ENCODE measurements around the gene JUNB.

The JUNB gene

DNA sequence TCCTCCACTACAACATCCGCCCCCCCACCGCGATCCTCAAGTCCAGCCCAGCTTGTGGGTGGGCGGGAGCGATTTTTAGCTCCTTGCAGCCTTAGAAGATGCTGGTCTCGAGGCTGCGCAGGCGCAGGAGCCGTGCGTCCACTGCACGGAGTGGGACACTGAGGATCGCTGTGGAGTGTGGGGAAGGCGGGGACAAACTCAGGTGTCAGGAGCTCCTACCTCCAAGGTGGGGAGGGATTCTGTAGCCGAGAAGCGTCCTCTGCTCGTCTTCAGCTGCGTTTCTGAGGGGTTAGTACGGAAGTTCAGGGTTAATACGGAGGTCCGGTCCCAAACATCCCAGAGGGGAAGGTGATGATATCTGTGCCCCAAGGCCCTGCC, 43.3 kb downstream of the JUNB start, which contains the start of gene RTBDN:
RTBDN (minus strand) TSS at position 14 of the 378 bp plus-strand sequence. CDS start 4,600 bp downstream, outside the sequence.
- intact Hi-C loops (cut with DNase I): no loop called here
- DNase-seq: no peak

DNA sequence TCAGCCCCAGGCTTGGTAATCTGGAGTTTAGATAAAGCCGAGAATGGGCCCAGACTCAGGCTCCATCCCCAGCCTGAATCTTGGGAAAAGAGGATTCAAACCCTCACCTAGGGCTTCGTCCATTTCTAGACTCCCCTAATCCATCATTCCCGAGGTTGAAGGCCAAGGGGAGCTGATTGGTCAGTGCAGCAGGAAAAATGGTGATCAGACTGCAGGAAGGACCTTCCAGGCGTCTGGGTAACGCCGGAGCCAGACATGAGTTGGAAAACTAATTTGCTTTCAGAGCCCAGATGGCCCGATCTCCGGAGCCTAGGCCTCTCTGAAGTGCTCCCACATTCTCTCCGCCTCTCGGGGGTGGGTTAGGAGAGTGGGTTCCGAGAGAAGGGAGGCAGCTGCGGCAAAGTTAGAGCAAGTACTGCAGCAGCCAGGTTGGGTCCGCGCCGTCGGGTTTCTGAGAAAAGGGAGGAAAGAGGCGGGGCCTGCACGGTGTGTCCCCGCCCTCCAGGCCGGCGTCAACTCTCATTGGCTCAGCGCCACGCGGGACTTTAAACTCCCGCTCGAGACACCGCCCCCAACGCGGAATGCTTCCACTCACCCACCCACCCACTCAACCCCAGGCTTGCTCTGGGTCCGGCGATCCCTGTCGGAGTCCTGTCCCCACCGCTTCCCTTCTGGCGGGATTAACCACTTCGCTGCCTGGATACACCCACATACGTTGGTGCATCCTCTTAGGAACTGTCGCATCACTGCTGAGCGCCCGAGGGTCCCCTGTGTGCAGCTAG, 43.9 kb downstream of the JUNB start:
- intact Hi-C loops (cut with DNase I): no loop called here
- DNase-seq: peak in 16 of 42 donors; percentile 17 to 59 (median 29)

DNA sequence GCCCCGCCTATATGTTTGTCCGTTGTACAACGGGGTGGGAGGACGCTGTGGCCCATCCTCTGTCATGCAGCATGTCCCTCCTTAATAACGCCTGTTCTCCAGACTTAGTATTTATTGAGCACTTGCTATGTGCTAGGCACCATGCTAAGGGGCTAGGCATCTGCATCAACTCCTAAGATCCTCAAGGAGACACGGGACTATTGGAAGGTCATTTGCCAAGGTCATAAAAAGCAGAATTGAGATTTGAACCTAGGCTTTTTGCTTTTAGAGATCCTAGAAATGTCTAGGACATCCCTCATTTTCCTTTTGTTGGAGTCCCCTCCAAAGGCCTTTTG, 45.2 kb downstream of the JUNB start:
- intact Hi-C loops (cut with DNase I): no loop called here
- no peak for DNase-seq

DNA sequence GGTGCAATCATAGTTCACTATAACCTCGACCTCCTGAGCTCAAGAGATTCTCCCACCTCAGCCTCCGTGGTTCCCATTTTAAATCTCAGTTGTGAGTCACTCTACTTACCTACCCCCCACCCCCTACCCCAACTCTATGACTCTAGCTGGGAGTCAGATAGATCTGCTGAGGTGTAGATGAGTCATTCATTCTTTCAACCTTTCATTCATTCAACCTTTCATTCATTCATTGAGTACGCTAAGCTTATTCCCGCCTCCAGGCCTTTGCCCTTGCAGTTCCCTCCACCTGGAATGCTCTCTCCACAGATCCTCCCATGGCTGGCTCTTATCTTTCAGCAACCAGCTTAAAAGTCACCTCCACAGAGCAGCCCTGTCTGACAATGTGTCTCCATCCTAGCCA, 45.9 kb downstream of the JUNB start:
- peak in 15 of 42 donors; percentile 2 to 70 (median 32) for DNase-seq

DNA sequence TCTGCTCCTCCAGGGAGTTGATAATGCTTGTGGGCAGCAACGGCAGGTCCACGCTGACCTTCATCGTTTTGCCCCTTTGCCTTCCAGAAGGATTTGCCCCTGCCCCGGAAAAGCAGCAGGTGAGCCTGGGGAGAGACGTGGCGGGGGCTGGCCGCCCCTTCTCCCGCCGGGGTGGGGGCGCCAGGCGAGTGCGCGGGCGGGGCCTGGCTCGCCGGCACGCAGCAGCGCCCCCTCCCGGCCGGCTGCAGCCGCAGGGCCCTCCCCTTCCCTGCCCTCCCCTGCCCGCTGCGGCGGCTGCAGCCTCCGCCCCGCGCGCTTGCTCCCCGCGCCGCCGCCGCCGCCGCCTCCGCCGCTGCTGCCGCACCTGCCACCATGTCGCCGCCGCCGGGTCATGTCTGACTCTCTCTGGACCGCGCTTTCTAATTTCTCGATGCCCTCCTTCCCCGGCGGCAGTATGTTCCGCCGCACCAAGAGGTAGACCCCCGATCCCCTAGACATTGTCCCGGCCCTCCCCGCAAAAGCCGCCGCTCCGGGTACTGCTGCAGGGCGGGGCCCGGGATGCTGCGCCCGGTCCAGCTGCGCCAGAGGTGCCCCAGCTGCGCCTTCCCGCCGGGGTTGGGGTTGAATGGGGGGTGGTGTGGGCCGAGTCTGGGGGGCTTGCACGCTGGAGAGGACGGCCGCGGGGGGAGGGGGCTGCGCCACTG, 47.0 kb downstream of the JUNB start, which contains the start of gene MAST1:
MAST1 (plus strand) TSS at position 334 of the 704 bp plus-strand sequence; CDS start at position 392, 58 bp downstream.
- DNase-seq: peak in 37 of 42 donors; percentile 26 to 78 (median 58)
- intact Hi-C loops (cut with DNase I): no loop called here

More for the DNA sequence above, 45.9 kb downstream of the JUNB start:
- intact Hi-C loops (cut with DNase I): no loop called here

DNA sequence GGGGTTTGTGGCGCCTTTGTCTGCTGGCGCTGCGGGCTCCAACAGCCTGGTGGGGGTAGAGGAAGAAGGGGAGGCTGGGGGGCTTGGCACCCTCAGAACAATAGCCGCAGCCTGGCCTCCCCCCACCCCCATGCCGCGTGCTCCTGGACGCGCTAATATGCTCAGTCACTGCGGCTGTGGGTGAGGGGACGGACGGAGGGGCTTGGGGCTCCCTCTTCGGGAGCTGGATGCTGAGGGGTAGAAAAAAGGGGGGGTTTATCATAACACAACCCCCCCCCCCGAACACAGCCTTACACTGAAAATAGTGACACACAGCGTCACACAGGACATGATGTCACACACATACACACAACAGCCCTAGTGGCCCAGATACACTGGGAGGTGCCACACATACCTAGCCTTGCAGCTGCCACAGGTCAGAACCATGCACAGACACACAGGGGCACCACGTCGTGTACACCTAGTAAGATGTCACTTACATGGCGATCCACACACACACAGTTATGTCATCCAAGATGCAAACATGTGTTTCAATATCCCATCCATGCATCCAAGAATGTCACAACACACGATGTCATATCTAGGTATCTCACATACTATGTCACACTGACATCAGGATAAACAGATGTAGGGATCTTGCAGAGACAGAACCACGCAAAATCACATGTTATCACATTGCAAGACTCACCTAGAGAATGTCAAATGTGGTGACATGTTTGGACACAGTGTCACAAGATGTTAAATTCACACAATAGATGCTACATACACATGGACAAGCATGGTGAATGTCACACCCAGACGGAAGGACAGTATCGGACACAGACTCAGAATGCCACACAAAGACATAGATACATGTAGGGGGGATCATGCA, 47.8 kb downstream of the JUNB start:
- intact Hi-C loops (cut with DNase I): no loop called here
- DNase-seq: no peak

DNA sequence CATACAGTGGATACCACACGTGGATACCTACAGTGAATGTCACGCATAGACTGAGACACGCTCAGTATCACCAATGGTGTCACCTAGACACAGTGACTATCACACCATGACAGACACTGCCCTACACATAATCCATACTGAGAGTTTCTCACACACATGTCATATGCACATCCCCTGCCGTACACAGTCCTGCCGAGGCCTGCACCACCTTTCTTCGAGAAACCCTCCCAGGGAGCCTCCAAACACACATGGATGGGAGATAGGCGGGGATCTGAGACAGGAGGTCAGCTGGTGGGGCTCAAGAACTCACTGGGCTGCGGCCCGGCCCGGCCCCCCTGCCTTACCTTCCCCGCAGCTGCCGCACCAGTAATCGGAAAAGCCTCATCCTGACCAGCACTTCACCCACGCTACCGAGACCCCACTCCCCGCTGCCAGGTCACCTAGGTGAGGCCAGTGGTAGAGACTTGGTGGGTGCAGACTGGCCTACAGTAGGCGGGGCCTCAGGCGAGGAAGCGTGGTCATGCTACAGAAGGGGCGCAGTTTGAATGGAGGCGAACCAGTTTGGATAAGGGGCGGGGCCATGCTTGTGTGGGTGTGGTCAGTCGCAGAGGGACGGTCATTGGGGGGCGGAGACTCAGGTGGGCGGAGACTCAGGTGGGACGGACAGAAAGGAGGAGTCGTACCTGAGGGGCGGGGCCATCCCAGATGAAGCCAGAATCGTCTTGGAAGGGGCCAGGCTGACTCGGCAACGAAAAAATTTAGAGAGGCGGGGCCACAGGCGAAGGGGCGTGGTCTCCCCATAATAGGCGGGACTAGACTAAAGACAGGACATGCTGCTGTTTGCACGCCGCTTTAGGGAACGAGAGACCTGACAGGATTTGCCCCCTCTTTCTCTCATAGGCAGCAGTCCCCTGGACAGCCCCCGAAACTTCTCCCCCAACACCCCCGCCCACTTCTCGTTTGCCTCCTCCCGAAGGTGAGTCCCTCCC, 49.1 kb downstream of the JUNB start:
- peak in 29 of 42 donors; percentile 11 to 64 (median 39) for DNase-seq
- intact Hi-C loops (cut with DNase I): no loop called here

DNA sequence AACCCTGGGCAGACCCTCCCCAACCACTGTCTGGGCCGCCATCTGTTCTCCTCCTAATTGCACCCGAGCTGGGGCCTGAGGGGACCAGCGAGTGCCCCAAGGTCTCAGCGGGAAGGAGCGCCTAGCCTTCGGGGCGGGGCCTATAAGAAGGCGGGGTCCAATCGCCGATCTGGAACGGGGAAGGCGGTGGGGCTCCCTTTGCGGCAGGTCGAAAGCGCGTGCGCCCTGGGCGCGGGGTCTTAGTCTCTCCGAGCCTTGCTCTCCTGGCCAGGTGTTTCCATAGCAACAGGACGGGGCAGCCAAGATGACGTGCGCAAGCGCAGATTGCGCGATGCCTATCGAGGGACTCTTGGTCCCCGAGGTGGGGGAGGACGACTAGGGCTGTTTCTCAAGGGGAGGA, 49.8 kb downstream of the JUNB start:
- DNase-seq: peak in 37 of 42 donors; percentile 21 to 77 (median 50)
- intact Hi-C loops (cut with DNase I): no loop called here

DNA sequence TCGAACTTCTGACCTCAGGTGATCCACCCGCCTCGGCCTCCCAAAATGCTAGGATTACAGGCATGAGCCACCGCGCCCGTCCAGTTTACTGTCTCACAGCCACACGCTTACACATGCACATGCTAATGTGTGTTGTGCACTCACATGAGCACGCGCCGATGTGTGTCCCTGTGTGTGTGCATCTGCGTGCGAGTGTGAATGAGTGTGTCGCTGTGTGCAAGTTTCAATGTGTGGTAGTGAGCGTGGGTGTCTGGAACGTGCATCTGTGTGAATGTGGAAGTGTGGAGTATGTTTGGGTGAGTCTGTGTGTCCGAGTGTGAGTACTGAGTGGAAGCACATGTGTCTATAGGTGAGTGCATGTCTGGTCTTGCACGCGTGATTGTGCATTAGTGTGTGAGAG, 51.2 kb downstream of the JUNB start:
- intact Hi-C loops (cut with DNase I): no loop called here
- no peak for DNase-seq

Measured in head of caudate nucleus (tissue), 42 donors.